ENCODE measurements around the gene TM4SF4. TPM values are rescaled to one million over a fixed set of nuclear protein-coding genes. Genes with fewer than 3 reads are reported as not detected.
A peak's percentile ranks its signal among the peaks of the same experiment; 100 is the strongest.

The TM4SF4 gene
- total and polyA plus RNA-seq, 11 donors, result not detected

GRCh38 chr3:149506965-149507364 lies 32.5 kb downstream of the TM4SF4 start:
- DNase-seq, result no peak
- H3K27me3 ChIP-seq, result no peaks in the 10 kb centered on the region
- 39 to 69% (median 57%) methylated on average over 2 of the region's 2 CpGs for WGBS, 4 donors
- ATAC-seq, result no peak
- no peaks in the 10 kb centered on the region for H3K36me3 ChIP-seq
- peak overlapping the region in 1 of 12 donors; percentile 38 for H3K27ac ChIP-seq
- TF ChIP-seq, protein P1, sequence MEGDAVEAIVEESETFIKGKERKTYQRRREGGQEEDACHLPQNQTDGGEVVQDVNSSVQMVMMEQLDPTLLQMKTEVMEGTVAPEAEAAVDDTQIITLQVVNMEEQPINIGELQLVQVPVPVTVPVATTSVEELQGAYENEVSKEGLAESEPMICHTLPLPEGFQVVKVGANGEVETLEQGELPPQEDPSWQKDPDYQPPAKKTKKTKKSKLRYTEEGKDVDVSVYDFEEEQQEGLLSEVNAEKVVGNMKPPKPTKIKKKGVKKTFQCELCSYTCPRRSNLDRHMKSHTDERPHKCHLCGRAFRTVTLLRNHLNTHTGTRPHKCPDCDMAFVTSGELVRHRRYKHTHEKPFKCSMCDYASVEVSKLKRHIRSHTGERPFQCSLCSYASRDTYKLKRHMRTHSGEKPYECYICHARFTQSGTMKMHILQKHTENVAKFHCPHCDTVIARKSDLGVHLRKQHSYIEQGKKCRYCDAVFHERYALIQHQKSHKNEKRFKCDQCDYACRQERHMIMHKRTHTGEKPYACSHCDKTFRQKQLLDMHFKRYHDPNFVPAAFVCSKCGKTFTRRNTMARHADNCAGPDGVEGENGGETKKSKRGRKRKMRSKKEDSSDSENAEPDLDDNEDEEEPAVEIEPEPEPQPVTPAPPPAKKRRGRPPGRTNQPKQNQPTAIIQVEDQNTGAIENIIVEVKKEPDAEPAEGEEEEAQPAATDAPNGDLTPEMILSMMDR (IDR thresholded peaks at IDR 0.05), result no peak
- TF ChIP-seq POLR2A (IDR thresholded peaks at IDR 0.05), result no peak
- H3K4me3 ChIP-seq, result peak overlapping the region in 3 of 12 donors; percentile 18 to 42 (median 27)
- H3K4me1 ChIP-seq, result peaks cover 0 to 17% (median 1%) of the 10 kb centered on the region in 12 donors
- H3K9me3 ChIP-seq, result no peaks in the 10 kb centered on the region
- intact Hi-C loops (cut with DNase I), result no loop called here

- Histone ChIP-seq H3K36me3 (no peaks in the 10 kb centered on the region), H3K27ac (peak overlapping the region in 2 of 12 donors; percentile 4 to 38), H3K27me3 (no peaks in the 10 kb centered on the region), H3K9me3 (no peaks in the 10 kb centered on the region), H3K4me1 (peaks cover 0 to 23% (median 2%) of the 10 kb centered on the region in 12 donors), H3K4me3 (peak overlapping the region in 8 of 12 donors; percentile 8 to 45 (median 20))
- TF ChIP-seq, protein P1 (IDR thresholded peaks at IDR 0.05), result no peak
- TF ChIP-seq POLR2A (IDR thresholded peaks at IDR 0.05), result no peak
- DNase-seq (no peak), ATAC-seq (peak; percentile 24 to 66 (median 36))
- 40 to 50% (median 45%) methylated on average over 14 of the region's 14 CpGs for WGBS, 4 donors
- intact Hi-C loops (cut with DNase I), result no loop called here
Measured at GRCh38 chr3:149507491-149508324, 33.2 kb downstream of the TM4SF4 start.

DNA sequence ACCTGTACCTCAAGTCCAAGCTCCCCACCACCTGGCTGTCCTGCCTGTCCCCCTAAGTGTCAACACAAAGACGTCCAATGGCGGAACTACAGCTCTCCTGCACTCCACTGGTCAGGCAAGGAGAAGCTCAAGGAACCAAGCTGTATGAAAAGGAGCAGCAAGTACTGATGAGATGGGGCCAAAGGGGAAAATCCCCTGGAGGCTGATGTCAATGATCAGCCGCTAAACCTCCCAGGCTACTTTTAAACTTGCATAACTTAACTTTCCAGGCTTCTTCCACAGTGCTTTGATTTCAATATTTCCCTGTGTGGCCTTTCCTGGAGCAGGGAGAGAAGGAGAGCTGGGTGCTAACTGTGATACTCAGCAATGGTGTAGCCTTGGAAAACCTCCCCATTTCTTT lies 35.0 kb downstream of the TM4SF4 start:
- ATAC-seq, result no peak
- 92 to 100% (median 96%) methylated on average over 3 of the region's 3 CpGs for WGBS, 4 donors
- H3K9me3 ChIP-seq, result no peaks in the 10 kb centered on the region
- H3K36me3 ChIP-seq, result no peaks in the 10 kb centered on the region
- H3K27me3 ChIP-seq, result no peaks in the 10 kb centered on the region
- no peak overlapping the region for H3K27ac ChIP-seq
- intact Hi-C loops (cut with DNase I), result no loop called here
- H3K4me1 ChIP-seq, result peaks cover 0 to 23% (median 2%) of the 10 kb centered on the region in 12 donors
- H3K4me3 ChIP-seq, result no peak overlapping the region
- no peak for DNase-seq
- TF ChIP-seq, protein P1 (IDR thresholded peaks at IDR 0.05), result no peak
- no peak for TF ChIP-seq POLR2A (IDR thresholded peaks at IDR 0.05)

- TF ChIP-seq POLR2A (IDR thresholded peaks at IDR 0.05), result no peak
- TF ChIP-seq, protein P1 (IDR thresholded peaks at IDR 0.05), result no peak
- intact Hi-C loops (cut with DNase I), result loop anchor here in 6 of 10 donors (5.0 to 10.0 kb wide), 3 partner anchors 207 to 264 kb away; no protein-coding TSS in a partner anchor
Measured at GRCh38 chr3:149510480-149510879, 36.0 kb downstream of the TM4SF4 start.

More at GRCh38 chr3:149510480-149510879, 36.0 kb downstream of the TM4SF4 start:
- Histone ChIP-seq H3K27me3 (no peaks in the 10 kb centered on the region), H3K4me1 (peaks cover 0 to 23% (median 2%) of the 10 kb centered on the region in 12 donors), H3K4me3 (no peak overlapping the region), H3K27ac (no peak overlapping the region), H3K36me3 (no peaks in the 10 kb centered on the region), H3K9me3 (no peaks in the 10 kb centered on the region)
- DNase-seq (no peak), ATAC-seq (no peak)
- 84 to 94% (median 92%) methylated on average over 3 of the region's 3 CpGs for WGBS, 4 donors
